IMR-90 (cell line): ENCODE data around the gene KLHL17. TPM values are rescaled to one million over a fixed set of nuclear protein-coding genes. Genes with fewer than 3 reads are reported as not detected.

Experiments
- ATAC-seq: fragments of 200-7000 bp; cut with Tn5 transposase; 2 replicates; pipeline ENCODE4 v1.9.1; 2020; ENCODE audit warnings: low read depth, mild to moderate bottlenecking, moderate library complexity
- BruUV-seq: library from RNA; stranded (reverse); fragments of 400-500 nt; replicated peaks from 2 replicates; lab custom pipeline; 2021; lab: Mats Ljungman, UMichigan
- CTCF ChIA-PET: fragments of 300-600 bp; formaldehyde crosslinking; extraction: SDS; loops from one replicate; lab custom pipeline; 2021; ENCODE audit warnings: antibody characterized with exemption; lab: Yijun Ruan, JAX
- POLR2A ChIA-PET: fragments of 300-600 bp; sonication (Branson Sonifier 250); formaldehyde crosslinking; loops from one replicate; lab custom pipeline; 2022; ENCODE audit warnings: antibody characterized with exemption; ENCODE audit not compliant: unreplicated experiment; lab: Charles Lee
- DNase-seq: peaks from one replicate; pipeline ENCODE4 v3.0.0; 2013
- H2AFZ ChIP-seq: replicated peaks from 2 replicates; pipeline ENCODE3; 2013; ENCODE audit warnings: low read length, mild to moderate bottlenecking; ENCODE audit not compliant: poor library complexity
- H2AK5ac ChIP-seq: 2 replicates; pipeline ENCODE4 v1.6.1; 2013; ENCODE audit warnings: low read depth, low read length, inconsistent platforms
- H2AK9ac ChIP-seq: replicated peaks from 2 replicates; pipeline ENCODE3; 2013; ENCODE audit warnings: mild to moderate bottlenecking, low read depth, low read length, moderate library complexity; ENCODE audit not compliant: poor library complexity
- H2BK120ac ChIP-seq: 2 replicates; pipeline ENCODE4 v1.6.1; 2013; ENCODE audit warnings: low read depth, low read length, inconsistent platforms
- H2BK15ac ChIP-seq: 3 replicates; pipeline ENCODE4 v1.6.1; 2013; ENCODE audit warnings: low read depth, low read length, inconsistent platforms
- H2BK20ac ChIP-seq: 2 replicates; pipeline ENCODE4 v1.6.1; 2013; ENCODE audit warnings: low read depth, mild to moderate bottlenecking, inconsistent platforms, low read length, moderate library complexity
- H2BK5ac ChIP-seq: 2 replicates; pipeline ENCODE4 v1.6.1; 2013; ENCODE audit warnings: mild to moderate bottlenecking, low read depth, low read length, inconsistent platforms; ENCODE audit not compliant: poor library complexity, severe bottlenecking
- H3K14ac ChIP-seq: replicated peaks from 2 replicates; pipeline ENCODE4 v1.6.1; 2013; ENCODE audit warnings: low read depth, low read length, inconsistent platforms
- H3K18ac ChIP-seq: 2 replicates; pipeline ENCODE4 v1.6.1; 2013; ENCODE audit warnings: low read depth, low read length, control low read depth
- H3K23ac ChIP-seq: 2 replicates; pipeline ENCODE4 v1.6.1; 2013; ENCODE audit warnings: low read depth, low read length, inconsistent platforms
- H3K27ac ChIP-seq: 2 replicates; pipeline ENCODE4 v1.5.1; 2013; ENCODE audit warnings: mild to moderate bottlenecking, control low read depth, low read length; ENCODE audit not compliant: insufficient read depth
- H3K27me3 ChIP-seq: 2 replicates; pipeline ENCODE4 v1.6.1; 2013; ENCODE audit warnings: low read length; ENCODE audit not compliant: control insufficient read depth, insufficient read depth
- H3K36me3 ChIP-seq: 2 replicates; pipeline ENCODE4 v1.6.1; 2013; ENCODE audit warnings: low read length, mixed read lengths; ENCODE audit not compliant: control insufficient read depth, insufficient read depth
- H3K4ac ChIP-seq: 2 replicates; pipeline ENCODE4 v1.6.1; 2013; ENCODE audit warnings: low read depth, low read length, inconsistent platforms
- H3K4me1 ChIP-seq: 2 replicates; pipeline ENCODE4 v1.6.1; 2013; ENCODE audit warnings: low read length, mixed read lengths; ENCODE audit not compliant: control insufficient read depth, insufficient read depth
- H3K4me2 ChIP-seq: 2 replicates; pipeline ENCODE4 v1.6.1; 2013; ENCODE audit warnings: low read depth, mild to moderate bottlenecking, control low read depth, low read length, moderate library complexity
- H3K4me3 ChIP-seq: 2 replicates; pipeline ENCODE4 v1.5.1; 2013; ENCODE audit warnings: low read depth, mild to moderate bottlenecking, control low read depth, low read length, moderate library complexity; ENCODE audit not compliant: insufficient read depth
- H3K56ac ChIP-seq: 2 replicates; pipeline ENCODE4 v1.6.1; 2013; ENCODE audit warnings: low read length, inconsistent platforms; ENCODE audit not compliant: insufficient read depth; ENCODE audit errors: extremely low read depth
- H3K79me1 ChIP-seq, 2 experiments: 2 replicates each; pipeline ENCODE4 v1.6.1; 2013; ENCODE audit warnings: low read length in 2 of 2, inconsistent platforms in 1 of 2, low read depth in 1 of 2
- H3K9ac ChIP-seq: 2 replicates; pipeline ENCODE4 v1.6.1; 2013; ENCODE audit warnings: low read depth, low read length, control low read depth
- H3K9me1 ChIP-seq: 2 replicates; pipeline ENCODE4 v1.6.1; 2013; ENCODE audit warnings: low read length, inconsistent platforms; ENCODE audit not compliant: insufficient read depth
- H3K9me3 ChIP-seq: 2 replicates; pipeline ENCODE4 v1.6.1; 2013; ENCODE audit warnings: low read length; ENCODE audit not compliant: control insufficient read depth, insufficient read depth
- H4K20me1 ChIP-seq: 2 replicates; pipeline ENCODE4 v1.6.1; 2013; ENCODE audit warnings: low read length, inconsistent platforms; ENCODE audit not compliant: insufficient read depth
- H4K5ac ChIP-seq: 2 replicates; pipeline ENCODE4 v1.6.1; 2013; ENCODE audit warnings: mild to moderate bottlenecking, low read depth, low read length, control low read depth
- H4K8ac ChIP-seq, 2 experiments: 2 replicates each; pipeline ENCODE4 v1.6.1; 2013; ENCODE audit warnings: low read depth in 2 of 2, low read length in 2 of 2, control low read depth in 1 of 2, inconsistent platforms in 1 of 2
- H4K91ac ChIP-seq: 2 replicates; pipeline ENCODE4 v1.6.1; 2013; ENCODE audit warnings: low read depth, low read length, inconsistent platforms; ENCODE audit not compliant: insufficient read depth
- CEBPB ChIP-seq: IDR thresholded peaks from 2 replicates; pipeline ENCODE4 v1.6.1; 2012; ENCODE audit warnings: low read depth, low read length, improper control_type of control experiment
- CHD1 ChIP-seq: IDR thresholded peaks from 2 replicates; pipeline ENCODE4 v1.6.1; 2012; ENCODE audit warnings: low read depth, low read length, improper control_type of control experiment
- MAZ ChIP-seq: IDR thresholded peaks from 2 replicates; pipeline ENCODE4 v1.6.1; 2012; ENCODE audit warnings: low read depth, mild to moderate bottlenecking, low read length, improper control_type of control experiment, moderate library complexity, borderline replicate concordance
- MXI1 ChIP-seq: IDR thresholded peaks from 2 replicates; pipeline ENCODE4 v1.6.1; 2012; ENCODE audit warnings: low read depth, mild to moderate bottlenecking, low read length, moderate library complexity, borderline replicate concordance
- POLR2A ChIP-seq: IDR thresholded peaks from 2 replicates; pipeline ENCODE4 v1.6.1; 2012; ENCODE audit warnings: mild to moderate bottlenecking, low read depth, low read length
- RAD21 ChIP-seq: IDR thresholded peaks from 2 replicates; pipeline ENCODE4 v1.6.1; 2012; ENCODE audit warnings: low read length, improper control_type of control experiment
- RCOR1 ChIP-seq: IDR thresholded peaks from 2 replicates; pipeline ENCODE4 v1.6.1; 2012; ENCODE audit warnings: mild to moderate bottlenecking, low read length, improper control_type of control experiment; ENCODE audit not compliant: insufficient replicate concordance
- SMC3 ChIP-seq: fragments of 150-350 bp; IDR thresholded peaks from 2 replicates; pipeline ENCODE4 v1.6.1; 2016; ENCODE audit warnings: low read depth, mild to moderate bottlenecking, antibody characterized with exemption, low read length, moderate library complexity
- WGBS, 2 experiments: methylation state at CpG; one replicate each; pipeline versions ENCODE4 v1.1.5 to v1.1.7; 2013; ENCODE audit warnings: missing lambda C conversion rate in 2 of 2; ENCODE audit not compliant: insufficient read length in 1 of 2; ENCODE audit errors: extremely low coverage in 2 of 2; 5-methylcytosine and 5-hydroxymethylcytosine counted together
- dilution Hi-C: fragments of 300-500 bp; cut with HindIII; formaldehyde crosslinking; loops from one replicate; pipeline ENCODE4 v1.14.3; 2018; ENCODE audit warnings: low sequenced_read_pairs; ENCODE audit not compliant: unreplicated experiment
- in situ Hi-C: fragments of 300-500 bp; cut with MboI; formaldehyde crosslinking; loops from 3 replicates; pipeline ENCODE4 v1.14.3; 2019; ENCODE audit warnings: low sequenced_read_pairs, inconsistent platforms, mixed read lengths
- intact Hi-C: fragments of 100-400 bp; cut with micrococcal nuclease; formaldehyde crosslinking; loops from 2 replicates; pipeline ENCODE4 v1.10.0; 2022
- polyA plus RNA-seq, 3 experiments: library from polyadenylated mRNA; depleted of rRNA; stranded (reverse); fragments of >200 nt; gene quantifications; 2 replicates each; pipeline ENCODE4 v1.2.3, GENCODE V29; 2012; ENCODE audit warnings: low replicate concordance in 1 of 3
- total RNA-seq: library from RNA; depleted of rRNA; stranded (reverse); fragments of >200 nt; gene quantifications from 2 replicates; pipeline ENCODE4 v1.2.3, GENCODE V29; 2012
- TF ChIP-seq, protein P1 (sequence below): fragments of 150-350 bp; IDR thresholded peaks from 2 replicates; pipeline ENCODE4 v1.6.1; 2017; ENCODE audit warnings: mild to moderate bottlenecking, antibody characterized with exemption, low read length, low read depth

Gene KLHL17
- total and polyA plus RNA-seq, 2 of the 4 experiments (the other 2 are of a cell fraction) = 3.4 to 41.0 TPM

DNA sequence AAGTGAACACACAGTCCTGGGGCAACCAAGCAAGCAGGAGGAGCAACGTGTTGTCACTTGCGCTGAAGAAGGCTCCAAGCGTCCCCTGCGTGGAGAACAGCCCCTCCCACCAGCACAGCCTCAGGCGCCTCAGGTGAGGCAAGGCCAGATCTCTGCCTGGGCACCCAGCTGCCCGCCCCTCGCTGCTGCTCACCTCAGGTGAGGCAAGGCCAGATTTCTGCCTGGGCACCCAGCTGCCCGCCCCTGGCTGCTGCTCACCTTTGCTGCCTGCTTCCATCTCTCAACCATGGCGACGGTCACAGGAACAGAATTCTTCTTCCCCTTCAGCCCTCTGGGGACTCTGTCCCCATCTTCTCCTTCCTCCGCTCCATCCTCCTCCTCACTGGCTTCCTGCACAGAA lies 3.7 kb upstream of the KLHL17 start:
- Histone ChIP-seq H3K27ac (no peak overlapping the region), H3K18ac (no peak overlapping the region), H3K4me3 (no peak overlapping the region), H2AK5ac (no peak overlapping the region), H3K4me1 (peaks cover 10% of the 10 kb centered on the region), H3K79me1 (peaks cover 10 to 51% of the 10 kb centered on the region in 2 experiments), H3K9me1 (0 out of 2 replicates have a peak, but pooled peaks cover 7% of the 10 kb centered on the region), H2AK9ac (no peak overlapping the region), H2BK5ac (no peak overlapping the region), H2BK20ac (no peak overlapping the region), H2AFZ (no peak overlapping the region), H3K9me3 (no peaks in the 10 kb centered on the region), H3K36me3 (peaks cover 53% of the 10 kb centered on the region), H4K8ac (no peak overlapping the region), H4K5ac (no peak overlapping the region), H3K56ac (no peak overlapping the region), H4K91ac (no peak overlapping the region), H3K4me2 (no peak overlapping the region), H3K14ac (no peak overlapping the region), H4K20me1 (peaks cover 20% of the 10 kb centered on the region), H2BK15ac (no peak overlapping the region), H3K27me3 (no peaks in the 10 kb centered on the region), H2BK120ac (no peak overlapping the region), H3K4ac (no peak overlapping the region), H3K9ac (no peak overlapping the region), H3K23ac (no peak overlapping the region)
- ChIA-PET POLR2A (no interaction called here), CTCF (no interaction called here)
- DNase-seq (no peak), ATAC-seq (no peak)
- no peak for TF ChIP-seq SMC3
- TF ChIP-seq RCOR1 = no peak
- no peak for TF ChIP-seq CEBPB
- TF ChIP-seq POLR2A = no peak
- no peak for TF ChIP-seq MXI1
- TF ChIP-seq, protein P1, sequence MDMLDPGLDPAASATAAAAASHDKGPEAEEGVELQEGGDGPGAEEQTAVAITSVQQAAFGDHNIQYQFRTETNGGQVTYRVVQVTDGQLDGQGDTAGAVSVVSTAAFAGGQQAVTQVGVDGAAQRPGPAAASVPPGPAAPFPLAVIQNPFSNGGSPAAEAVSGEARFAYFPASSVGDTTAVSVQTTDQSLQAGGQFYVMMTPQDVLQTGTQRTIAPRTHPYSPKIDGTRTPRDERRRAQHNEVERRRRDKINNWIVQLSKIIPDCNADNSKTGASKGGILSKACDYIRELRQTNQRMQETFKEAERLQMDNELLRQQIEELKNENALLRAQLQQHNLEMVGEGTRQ = no peak
- no peak for TF ChIP-seq RAD21
- no peak for TF ChIP-seq MAZ
- no peak for TF ChIP-seq CHD1
- intact Hi-C loops = loop anchor here (5.0 kb wide), 1 partner anchor 34 kb away; the partner anchor contains the start of gene SAMD11
- no TSS peak for BruUV-seq
- dilution Hi-C loops = no loop called here
- WGBS, 2 experiments = 94% methylated on average over 7 of the region's 11 CpGs; no CpG with 5 or more reads in 1 of the 2 experiments
- in situ Hi-C loops = loop anchor here (5.0 kb wide), 1 partner anchor 44 kb away; no protein-coding TSS in a partner anchor
